IMR-90 (cell line): ENCODE results near the gene RHPN2. TPM values are rescaled to one million over a fixed set of nuclear protein-coding genes. Genes with fewer than 3 reads are reported as not detected.

ENCODE experiments used
- ATAC-seq: fragments of 200-7000 bp; cut with Tn5 transposase; 2 replicates; pipeline ENCODE4 v1.9.1; 2020; ENCODE audit warnings: low read depth, mild to moderate bottlenecking, moderate library complexity
- BruUV-seq: library from RNA; stranded (reverse); fragments of 400-500 nt; replicated peaks from 2 replicates; lab custom pipeline; 2021; lab: Mats Ljungman, UMichigan
- CTCF ChIA-PET: fragments of 300-600 bp; formaldehyde crosslinking; extraction: SDS; loops from one replicate; lab custom pipeline; 2021; ENCODE audit warnings: antibody characterized with exemption; lab: Yijun Ruan, JAX
- POLR2A ChIA-PET: fragments of 300-600 bp; sonication (Branson Sonifier 250); formaldehyde crosslinking; loops from one replicate; lab custom pipeline; 2022; ENCODE audit warnings: antibody characterized with exemption; ENCODE audit not compliant: unreplicated experiment; lab: Charles Lee
- DNase-seq: peaks from one replicate; pipeline ENCODE4 v3.0.0; 2013
- H2AFZ ChIP-seq: replicated peaks from 2 replicates; pipeline ENCODE3; 2013; ENCODE audit warnings: low read length, mild to moderate bottlenecking; ENCODE audit not compliant: poor library complexity
- H2AK5ac ChIP-seq: 2 replicates; pipeline ENCODE4 v1.6.1; 2013; ENCODE audit warnings: low read depth, low read length, inconsistent platforms
- H2AK9ac ChIP-seq: replicated peaks from 2 replicates; pipeline ENCODE3; 2013; ENCODE audit warnings: mild to moderate bottlenecking, low read depth, low read length, moderate library complexity; ENCODE audit not compliant: poor library complexity
- H2BK120ac ChIP-seq: 2 replicates; pipeline ENCODE4 v1.6.1; 2013; ENCODE audit warnings: low read depth, low read length, inconsistent platforms
- H2BK15ac ChIP-seq: 3 replicates; pipeline ENCODE4 v1.6.1; 2013; ENCODE audit warnings: low read depth, low read length, inconsistent platforms
- H2BK20ac ChIP-seq: 2 replicates; pipeline ENCODE4 v1.6.1; 2013; ENCODE audit warnings: low read depth, mild to moderate bottlenecking, inconsistent platforms, low read length, moderate library complexity
- H2BK5ac ChIP-seq: 2 replicates; pipeline ENCODE4 v1.6.1; 2013; ENCODE audit warnings: mild to moderate bottlenecking, low read depth, low read length, inconsistent platforms; ENCODE audit not compliant: poor library complexity, severe bottlenecking
- H3K14ac ChIP-seq: replicated peaks from 2 replicates; pipeline ENCODE4 v1.6.1; 2013; ENCODE audit warnings: low read depth, low read length, inconsistent platforms
- H3K18ac ChIP-seq: 2 replicates; pipeline ENCODE4 v1.6.1; 2013; ENCODE audit warnings: low read depth, low read length, control low read depth
- H3K23ac ChIP-seq: 2 replicates; pipeline ENCODE4 v1.6.1; 2013; ENCODE audit warnings: low read depth, low read length, inconsistent platforms
- H3K27ac ChIP-seq: 2 replicates; pipeline ENCODE4 v1.5.1; 2013; ENCODE audit warnings: mild to moderate bottlenecking, control low read depth, low read length; ENCODE audit not compliant: insufficient read depth
- H3K27me3 ChIP-seq: 2 replicates; pipeline ENCODE4 v1.6.1; 2013; ENCODE audit warnings: low read length; ENCODE audit not compliant: control insufficient read depth, insufficient read depth
- H3K36me3 ChIP-seq: 2 replicates; pipeline ENCODE4 v1.6.1; 2013; ENCODE audit warnings: low read length, mixed read lengths; ENCODE audit not compliant: control insufficient read depth, insufficient read depth
- H3K4ac ChIP-seq: 2 replicates; pipeline ENCODE4 v1.6.1; 2013; ENCODE audit warnings: low read depth, low read length, inconsistent platforms
- H3K4me1 ChIP-seq: 2 replicates; pipeline ENCODE4 v1.6.1; 2013; ENCODE audit warnings: low read length, mixed read lengths; ENCODE audit not compliant: control insufficient read depth, insufficient read depth
- H3K4me2 ChIP-seq: 2 replicates; pipeline ENCODE4 v1.6.1; 2013; ENCODE audit warnings: low read depth, mild to moderate bottlenecking, control low read depth, low read length, moderate library complexity
- H3K4me3 ChIP-seq: 2 replicates; pipeline ENCODE4 v1.5.1; 2013; ENCODE audit warnings: low read depth, mild to moderate bottlenecking, control low read depth, low read length, moderate library complexity; ENCODE audit not compliant: insufficient read depth
- H3K56ac ChIP-seq: 2 replicates; pipeline ENCODE4 v1.6.1; 2013; ENCODE audit warnings: low read length, inconsistent platforms; ENCODE audit not compliant: insufficient read depth; ENCODE audit errors: extremely low read depth
- H3K79me1 ChIP-seq, 2 experiments: 2 replicates each; pipeline ENCODE4 v1.6.1; 2013; ENCODE audit warnings: low read length in 2 of 2, inconsistent platforms in 1 of 2, low read depth in 1 of 2
- H3K9ac ChIP-seq: 2 replicates; pipeline ENCODE4 v1.6.1; 2013; ENCODE audit warnings: low read depth, low read length, control low read depth
- H3K9me1 ChIP-seq: 2 replicates; pipeline ENCODE4 v1.6.1; 2013; ENCODE audit warnings: low read length, inconsistent platforms; ENCODE audit not compliant: insufficient read depth
- H3K9me3 ChIP-seq: 2 replicates; pipeline ENCODE4 v1.6.1; 2013; ENCODE audit warnings: low read length; ENCODE audit not compliant: control insufficient read depth, insufficient read depth
- H4K20me1 ChIP-seq: 2 replicates; pipeline ENCODE4 v1.6.1; 2013; ENCODE audit warnings: low read length, inconsistent platforms; ENCODE audit not compliant: insufficient read depth
- H4K5ac ChIP-seq: 2 replicates; pipeline ENCODE4 v1.6.1; 2013; ENCODE audit warnings: mild to moderate bottlenecking, low read depth, low read length, control low read depth
- H4K8ac ChIP-seq, 2 experiments: 2 replicates each; pipeline ENCODE4 v1.6.1; 2013; ENCODE audit warnings: low read depth in 2 of 2, low read length in 2 of 2, control low read depth in 1 of 2, inconsistent platforms in 1 of 2
- H4K91ac ChIP-seq: 2 replicates; pipeline ENCODE4 v1.6.1; 2013; ENCODE audit warnings: low read depth, low read length, inconsistent platforms; ENCODE audit not compliant: insufficient read depth
- BHLHE40 ChIP-seq: fragments of 150-350 bp; IDR thresholded peaks from 2 replicates; pipeline ENCODE4 v1.6.1; 2016; ENCODE audit warnings: mild to moderate bottlenecking, low read depth, low read length
- CEBPB ChIP-seq: IDR thresholded peaks from 2 replicates; pipeline ENCODE4 v1.6.1; 2012; ENCODE audit warnings: low read depth, low read length, improper control_type of control experiment
- CHD1 ChIP-seq: IDR thresholded peaks from 2 replicates; pipeline ENCODE4 v1.6.1; 2012; ENCODE audit warnings: low read depth, low read length, improper control_type of control experiment
- FOS ChIP-seq: fragments of 150-350 bp; IDR thresholded peaks from 2 replicates; pipeline ENCODE4 v1.6.1; 2016; ENCODE audit warnings: low read depth, low read length
- MAFK ChIP-seq: IDR thresholded peaks from 2 replicates; pipeline ENCODE4 v1.6.1; 2012; ENCODE audit warnings: low read depth, low read length, improper control_type of control experiment
- MAZ ChIP-seq: IDR thresholded peaks from 2 replicates; pipeline ENCODE4 v1.6.1; 2012; ENCODE audit warnings: low read depth, mild to moderate bottlenecking, low read length, improper control_type of control experiment, moderate library complexity, borderline replicate concordance
- SMC3 ChIP-seq: fragments of 150-350 bp; IDR thresholded peaks from 2 replicates; pipeline ENCODE4 v1.6.1; 2016; ENCODE audit warnings: low read depth, mild to moderate bottlenecking, antibody characterized with exemption, low read length, moderate library complexity
- USF2 ChIP-seq: fragments of 150-350 bp; IDR thresholded peaks from 2 replicates; pipeline ENCODE4 v1.6.1; 2017; ENCODE audit warnings: mild to moderate bottlenecking, antibody characterized with exemption, low read length, low read depth
- WGBS, 2 experiments: methylation state at CpG; one replicate each; pipeline versions ENCODE4 v1.1.5 to v1.1.7; 2013; ENCODE audit warnings: missing lambda C conversion rate in 2 of 2; ENCODE audit not compliant: insufficient read length in 1 of 2; ENCODE audit errors: extremely low coverage in 2 of 2; 5-methylcytosine and 5-hydroxymethylcytosine counted together
- dilution Hi-C: fragments of 300-500 bp; cut with HindIII; formaldehyde crosslinking; loops from one replicate; pipeline ENCODE4 v1.14.3; 2018; ENCODE audit warnings: low sequenced_read_pairs; ENCODE audit not compliant: unreplicated experiment
- in situ Hi-C: fragments of 300-500 bp; cut with MboI; formaldehyde crosslinking; loops from 3 replicates; pipeline ENCODE4 v1.14.3; 2019; ENCODE audit warnings: low sequenced_read_pairs, inconsistent platforms, mixed read lengths
- intact Hi-C: fragments of 100-400 bp; cut with micrococcal nuclease; formaldehyde crosslinking; loops from 2 replicates; pipeline ENCODE4 v1.10.0; 2022
- polyA plus RNA-seq, 3 experiments: library from polyadenylated mRNA; depleted of rRNA; stranded (reverse); fragments of >200 nt; gene quantifications; 2 replicates each; pipeline ENCODE4 v1.2.3, GENCODE V29; 2012; ENCODE audit warnings: low replicate concordance in 1 of 3
- total RNA-seq: library from RNA; depleted of rRNA; stranded (reverse); fragments of >200 nt; gene quantifications from 2 replicates; pipeline ENCODE4 v1.2.3, GENCODE V29; 2012

Gene RHPN2
- total and polyA plus RNA-seq, 2 of the 4 experiments (the other 2 are of a cell fraction) = 2.3 to 4.0 TPM

- H2AK5ac ChIP-seq = no peak overlapping the region
- no peak overlapping the region for H3K4ac ChIP-seq
- no peak overlapping the region for H2AFZ ChIP-seq
- no peak overlapping the region for H3K9ac ChIP-seq
- no peaks in the 10 kb centered on the region for H3K36me3 ChIP-seq
- no peak overlapping the region for H2BK20ac ChIP-seq
- 80% methylated on average over 1 of the region's 8 CpGs; no CpG with 5 or more reads in 1 of the 2 experiments for WGBS, 2 experiments
- intact Hi-C loops (no loop called here), dilution Hi-C loops (no loop called here), in situ Hi-C loops (no loop called here)
- no peak overlapping the region for H2AK9ac ChIP-seq
- H3K9me3 ChIP-seq = no peaks in the 10 kb centered on the region
- no peak overlapping the region for H2BK5ac ChIP-seq
- peaks cover 5% of the 10 kb centered on the region; the same call in 1 of the 2 replicates for H3K27me3 ChIP-seq
- ChIA-PET CTCF (no interaction called here), POLR2A (no interaction called here)
- no peak overlapping the region for H4K91ac ChIP-seq
- BruUV-seq = no TSS peak
- no peak overlapping the region for H2BK120ac ChIP-seq
- H3K79me1 ChIP-seq = peaks cover 0 to 6% of the 10 kb centered on the region in 2 experiments; a peak in 1 of 4 replicates
- H3K4me2 ChIP-seq = no peak overlapping the region
- ATAC-seq (no peak), DNase-seq (no peak)
- H3K4me1 ChIP-seq = no peaks in the 10 kb centered on the region
- no peak overlapping the region for H4K5ac ChIP-seq
- H3K9me1 ChIP-seq = no peaks in the 10 kb centered on the region
- H3K23ac ChIP-seq = no peak overlapping the region
- no peak overlapping the region for H4K8ac ChIP-seq
- no peak overlapping the region for H3K56ac ChIP-seq
- no peak overlapping the region for H2BK15ac ChIP-seq
- H3K18ac ChIP-seq = no peak overlapping the region
- H4K20me1 ChIP-seq = peaks cover 4% of the 10 kb centered on the region; the same call in 1 of the 2 replicates
- no peak overlapping the region for H3K27ac ChIP-seq
- H3K4me3 ChIP-seq = no peak overlapping the region
- H3K14ac ChIP-seq = no peak overlapping the region
- TF ChIP-seq FOS (no peak), CEBPB (no peak), MAZ (no peak), USF2 (no peak), MAFK (no peak), SMC3 (no peak), CHD1 (no peak), BHLHE40 (no peak)
Observed at GRCh38 chr19:33067121-33067520, 2.4 kb upstream of the RHPN2 start.
